ENCODE data around the gene PCNP. TPM values are rescaled to one million over a fixed set of nuclear protein-coding genes. Genes with fewer than 3 reads are reported as not detected.

PCNP gene
- total RNA-seq, 6 experiments from 2014 or later: 161 to 205 (median 180) TPM

DNA sequence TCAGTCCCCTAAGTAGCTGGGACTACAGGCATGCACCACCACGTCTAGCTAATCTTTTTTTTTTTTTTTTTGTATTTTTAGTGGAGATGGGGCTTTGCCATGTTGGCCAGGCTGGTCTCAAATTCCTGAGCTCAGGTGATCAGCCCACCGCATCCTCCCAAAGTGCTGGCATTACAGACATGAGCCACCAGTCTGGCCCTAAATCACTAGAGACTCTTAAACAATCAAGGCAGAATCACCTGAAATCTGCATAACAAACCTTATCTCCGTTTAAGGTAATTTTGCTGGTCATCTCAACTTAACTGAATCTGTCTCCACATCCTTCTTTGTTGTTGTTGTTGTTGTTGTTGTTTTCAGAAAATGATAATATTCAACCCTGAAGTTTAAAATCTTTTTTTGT, 17.9 kb upstream of the PCNP start:
- Mint-ChIP-seq H3K4me3 (no peak overlapping the region), H3K9me3 (peaks cover 3% of the 10 kb centered on the region; the same call in 1 of the 2 replicates)

DNA sequence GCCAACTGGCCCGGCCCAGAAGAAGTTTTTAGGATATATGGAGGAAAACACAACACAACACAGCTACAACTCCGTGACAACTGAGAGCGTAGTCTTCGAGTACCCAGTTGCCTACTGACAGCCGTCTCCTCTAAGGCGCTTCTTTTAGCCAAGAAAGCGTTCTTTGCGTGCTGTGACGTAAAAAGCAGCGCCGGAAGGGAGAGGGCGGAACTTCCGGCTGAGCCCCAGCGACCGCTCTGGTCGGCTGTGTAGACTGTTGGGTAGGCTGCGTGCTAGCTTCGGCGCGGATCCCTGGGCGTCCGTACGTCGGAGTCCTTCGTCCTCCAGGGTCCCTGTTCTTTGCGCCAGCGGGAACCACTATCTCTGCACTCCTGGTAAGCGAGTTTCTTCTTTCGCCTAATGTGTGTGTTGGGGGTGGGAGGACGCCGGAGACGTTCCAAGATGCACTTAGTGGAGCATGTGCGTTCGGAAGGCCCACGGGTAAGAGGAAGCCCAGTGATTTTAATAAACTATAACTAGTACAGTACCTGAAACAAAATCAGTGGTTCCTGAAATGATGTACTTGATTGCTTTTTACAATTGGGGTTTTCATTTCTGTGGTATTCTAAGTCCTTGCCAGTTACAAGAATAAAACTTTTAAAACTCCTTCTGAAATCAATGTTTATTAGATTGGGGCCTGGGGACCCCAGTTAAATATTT, 12.2 kb upstream of the PCNP start, which contains the start of gene TRMT10C:
TSS of gene TRMT10C (plus strand) at position 239 of the 699 bp plus-strand sequence. CDS start 2,914 bp downstream, outside the sequence.
- Mint-ChIP-seq H3K36me3 (ENCODE audit: low read depth) (peaks cover 47% of the 10 kb centered on the region), H3K4me1 (ENCODE audit: low read depth) (peaks cover 40% of the 10 kb centered on the region), H3K27me3 (ENCODE audit: insufficient read depth) (peaks cover 2% of the 10 kb centered on the region), H3K4me3 (peak within 1 kb of the TSS; percentile 99), H3K9me3 (peaks cover 7% of the 10 kb centered on the region; the same call in 1 of the 2 replicates), H3K27ac (peak within 1 kb of the TSS; percentile 98)
- TF ChIP-seq, protein P1, sequence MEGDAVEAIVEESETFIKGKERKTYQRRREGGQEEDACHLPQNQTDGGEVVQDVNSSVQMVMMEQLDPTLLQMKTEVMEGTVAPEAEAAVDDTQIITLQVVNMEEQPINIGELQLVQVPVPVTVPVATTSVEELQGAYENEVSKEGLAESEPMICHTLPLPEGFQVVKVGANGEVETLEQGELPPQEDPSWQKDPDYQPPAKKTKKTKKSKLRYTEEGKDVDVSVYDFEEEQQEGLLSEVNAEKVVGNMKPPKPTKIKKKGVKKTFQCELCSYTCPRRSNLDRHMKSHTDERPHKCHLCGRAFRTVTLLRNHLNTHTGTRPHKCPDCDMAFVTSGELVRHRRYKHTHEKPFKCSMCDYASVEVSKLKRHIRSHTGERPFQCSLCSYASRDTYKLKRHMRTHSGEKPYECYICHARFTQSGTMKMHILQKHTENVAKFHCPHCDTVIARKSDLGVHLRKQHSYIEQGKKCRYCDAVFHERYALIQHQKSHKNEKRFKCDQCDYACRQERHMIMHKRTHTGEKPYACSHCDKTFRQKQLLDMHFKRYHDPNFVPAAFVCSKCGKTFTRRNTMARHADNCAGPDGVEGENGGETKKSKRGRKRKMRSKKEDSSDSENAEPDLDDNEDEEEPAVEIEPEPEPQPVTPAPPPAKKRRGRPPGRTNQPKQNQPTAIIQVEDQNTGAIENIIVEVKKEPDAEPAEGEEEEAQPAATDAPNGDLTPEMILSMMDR (IDR thresholded peaks at IDR 0.05): no peak
- DNase-seq: peak; percentile 88

More for the DNA sequence above, 17.9 kb upstream of the PCNP start:
- no peak for DNase-seq
- Mint-ChIP-seq H3K4me1 (ENCODE audit: low read depth) (peaks cover 9% of the 10 kb centered on the region; the same call in 1 of the 2 replicates), H3K27me3 (ENCODE audit: insufficient read depth) (peaks cover 18% of the 10 kb centered on the region), H3K36me3 (ENCODE audit: low read depth) (no peaks in the 10 kb centered on the region), H3K27ac (no peak overlapping the region)
- TF ChIP-seq, protein P1 (IDR thresholded peaks at IDR 0.05): no peak

DNA sequence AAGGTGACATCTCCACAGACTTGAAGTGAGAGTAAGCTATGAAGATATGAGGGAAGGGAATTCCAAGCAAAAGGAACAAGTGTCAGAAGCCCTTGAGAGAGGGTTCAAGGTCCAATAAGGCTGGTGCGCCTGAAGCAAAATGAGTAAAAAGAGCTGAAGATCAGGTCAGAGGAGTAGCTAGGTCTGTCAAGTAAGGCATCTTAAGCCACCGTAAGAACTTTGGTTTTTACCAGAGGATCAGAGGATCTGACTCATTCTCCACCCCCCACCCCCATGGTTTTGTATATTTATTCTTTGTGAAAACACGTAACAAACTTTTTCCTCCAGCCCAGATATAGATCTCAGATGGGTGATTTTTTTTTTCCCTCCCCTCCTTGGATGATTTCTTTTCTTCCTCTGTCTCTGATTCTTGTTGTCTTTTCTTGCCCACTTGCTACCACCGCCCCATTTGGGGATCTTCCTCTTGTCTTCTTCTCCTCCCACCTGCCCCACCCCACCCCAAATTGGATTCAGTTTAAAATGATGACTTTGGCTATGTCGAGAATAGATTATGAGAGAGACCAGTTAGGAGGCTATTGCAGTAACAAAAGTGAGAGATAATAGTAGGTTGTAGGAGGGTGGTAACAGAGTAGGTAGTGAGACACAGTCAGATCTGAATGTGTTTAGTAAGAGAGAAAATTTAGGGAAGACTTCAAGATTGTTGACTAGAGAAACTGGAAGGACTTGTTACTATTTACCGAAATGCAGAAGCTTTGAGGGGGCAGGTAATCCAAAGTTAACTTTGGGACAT, 6.3 kb upstream of the PCNP start:
- Mint-ChIP-seq H3K27ac (peak overlapping the region; percentile 71), H3K4me3 (peak overlapping the region; percentile 61), H3K36me3 (ENCODE audit: low read depth) (peaks cover 42% of the 10 kb centered on the region), H3K27me3 (ENCODE audit: insufficient read depth) (peaks cover 2% of the 10 kb centered on the region), H3K4me1 (ENCODE audit: low read depth) (peaks cover 59% of the 10 kb centered on the region), H3K9me3 (no peaks in the 10 kb centered on the region)
- peak; percentile 49 for DNase-seq
- TF ChIP-seq, protein P1 (IDR thresholded peaks at IDR 0.05): no peak

DNA sequence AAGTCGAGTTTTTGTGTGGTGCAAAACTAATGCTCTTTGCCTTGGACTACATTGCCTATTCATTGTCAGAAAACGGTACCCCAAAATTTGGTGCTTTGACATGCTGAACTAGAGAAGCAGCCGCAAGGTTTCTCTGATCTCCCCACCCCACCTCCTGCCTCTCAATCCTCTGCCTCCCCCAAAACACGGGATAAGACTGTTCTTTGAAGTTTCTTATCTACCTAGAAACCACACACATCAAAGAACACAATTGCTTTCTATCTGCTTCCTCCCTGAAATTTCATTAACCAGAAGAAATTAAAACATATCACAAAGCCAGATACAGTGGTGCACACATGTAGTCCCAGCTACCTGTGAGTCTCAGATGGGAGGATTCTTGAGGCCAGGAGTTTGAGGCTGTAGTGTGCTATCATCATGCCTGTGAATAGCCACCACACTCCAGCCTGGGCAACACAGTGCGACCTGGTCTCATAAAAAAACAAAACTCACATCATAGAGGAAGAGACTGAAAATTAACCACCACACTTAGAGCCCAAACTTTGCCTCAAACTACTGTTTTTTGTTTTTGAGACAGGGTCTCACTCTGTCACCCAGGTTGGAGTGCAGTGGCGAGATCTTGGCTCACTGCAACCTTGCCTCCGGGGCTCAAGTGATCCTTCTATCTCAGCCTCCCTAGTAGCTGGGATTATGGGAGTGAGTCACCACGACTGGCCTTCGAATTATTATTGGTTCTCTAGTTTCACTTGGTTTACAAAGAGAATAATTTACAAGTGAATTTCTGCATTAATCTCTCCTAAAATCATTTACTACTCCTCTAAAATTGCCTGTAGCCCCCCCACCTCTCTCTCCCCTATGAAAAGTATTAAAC, 2.7 kb upstream of the PCNP start:
- TF ChIP-seq, protein P1 (IDR thresholded peaks at IDR 0.05): no peak
- H3K27me3 Mint-ChIP-seq (ENCODE audit: insufficient read depth): peaks cover 6% of the 10 kb centered on the region
- no peak overlapping the region for H3K27ac Mint-ChIP-seq
- peaks cover 53% of the 10 kb centered on the region for H3K4me1 Mint-ChIP-seq (ENCODE audit: low read depth)
- H3K4me3 Mint-ChIP-seq: no peak overlapping the region
- no peak for DNase-seq
- H3K36me3 Mint-ChIP-seq (ENCODE audit: low read depth): peaks cover 18% of the 10 kb centered on the region
- H3K9me3 Mint-ChIP-seq: no peaks in the 10 kb centered on the region
